WTC11 (cell line): Measurements from ENCODE around the gene ANKRD65. TPM values are rescaled to one million over a fixed set of nuclear protein-coding genes. Genes with fewer than 3 reads are reported as not detected.
A peak's percentile ranks its signal among the peaks of the same experiment; 100 is the strongest.

Source experiments
- ATAC-seq: fragments of 200-7000 bp; cut with Tn5 transposase; 2 replicates; pipeline ENCODE4 v1.10.0; 2021; ENCODE audit warnings: mild to moderate bottlenecking, moderate library complexity
- CTCF ChIA-PET: fragments of 300-600 bp; sonication (Branson Sonifier 250); formaldehyde crosslinking; loops from one replicate; lab custom pipeline; 2021; ENCODE audit warnings: antibody characterized with exemption; lab: Charles Lee
- POLR2A ChIA-PET: fragments of 350-600 bp; sonication (Branson Sonifier 250); formaldehyde crosslinking; loops from one replicate; lab custom pipeline; 2021; ENCODE audit warnings: antibody characterized with exemption; lab: Charles Lee
- DNase-seq: peaks from one replicate; pipeline ENCODE4 v3.0.0; 2021; ENCODE audit warnings: low spot score
- H3K27ac Mint-ChIP-seq: 2 replicates; pipeline ENCODE4 v1.8.0; 2021; ENCODE audit warnings: mixed read lengths
- H3K27me3 Mint-ChIP-seq: 2 replicates; pipeline ENCODE4 v1.8.0; 2021; ENCODE audit warnings: low read depth, mild to moderate bottlenecking, moderate library complexity, mixed read lengths
- H3K36me3 Mint-ChIP-seq: 2 replicates; pipeline ENCODE4 v1.8.0; 2021; ENCODE audit warnings: mixed read lengths
- H3K4me1 Mint-ChIP-seq: 2 replicates; pipeline ENCODE4 v1.8.0; 2022; ENCODE audit warnings: mixed read lengths
- H3K4me3 Mint-ChIP-seq: 2 replicates; pipeline ENCODE4 v1.8.0; 2021; ENCODE audit warnings: mild to moderate bottlenecking, moderate library complexity, mixed read lengths
- H3K9me3 Mint-ChIP-seq: 2 replicates; pipeline ENCODE4 v1.8.0; 2021; ENCODE audit warnings: mixed read lengths
- AR ChIP-seq: fragments of 250-450 bp; sonication (Bioruptor Pico); IDR thresholded peaks from 2 replicates; pipeline ENCODE4 v1.9.0; 2021; ENCODE audit warnings: mild to moderate bottlenecking
- ATF1 ChIP-seq: sonication (generic); formaldehyde crosslinking; IDR thresholded peaks from 2 replicates; pipeline ENCODE4 v1.8.1; 2023; ENCODE audit warnings: mild to moderate bottlenecking, moderate library complexity, missing genetic modification reagents
- CBFB ChIP-seq: sonication (generic); formaldehyde crosslinking; IDR thresholded peaks from 2 replicates; pipeline ENCODE4 v1.8.1; 2022; ENCODE audit warnings: mild to moderate bottlenecking, low read depth, missing genetic modification reagents
- CREM ChIP-seq: sonication (generic); formaldehyde crosslinking; IDR thresholded peaks from 2 replicates; pipeline ENCODE4 v1.8.1; 2022; ENCODE audit warnings: mild to moderate bottlenecking, missing genetic modification reagents, moderate library complexity
- ETV6 ChIP-seq: sonication (generic); formaldehyde crosslinking; IDR thresholded peaks from 2 replicates; pipeline ENCODE4 v1.8.1; 2022; ENCODE audit warnings: mild to moderate bottlenecking, missing genetic modification reagents
- FOXJ3 ChIP-seq: sonication (generic); formaldehyde crosslinking; IDR thresholded peaks from 2 replicates; pipeline ENCODE4 v1.9.0; 2021; ENCODE audit warnings: missing genetic modification reagents, mild to moderate bottlenecking, borderline replicate concordance
- FOXP1 ChIP-seq: sonication (generic); formaldehyde crosslinking; IDR thresholded peaks from 2 replicates; pipeline ENCODE4 v1.8.0; 2022; ENCODE audit warnings: missing genetic modification reagents, mild to moderate bottlenecking, moderate library complexity, borderline replicate concordance
- GTF2I ChIP-seq: fragments of 250-450 bp; sonication (Bioruptor Pico); conservative IDR thresholded peaks from 2 replicates; pipeline ENCODE4 v1.4.0; 2021; ENCODE audit warnings: mild to moderate bottlenecking
- JAZF1 ChIP-seq: fragments of 250-450 bp; sonication (Bioruptor Pico); IDR thresholded peaks from 2 replicates; pipeline ENCODE4 v1.9.0; 2021; ENCODE audit warnings: moderate library complexity, mild to moderate bottlenecking, inconsistent platforms
- KAT7 ChIP-seq: sonication (generic); formaldehyde crosslinking; IDR thresholded peaks from 2 replicates; pipeline ENCODE4 v1.8.1; 2023; ENCODE audit warnings: missing genetic modification reagents, mild to moderate bottlenecking, borderline replicate concordance
- OVOL2 ChIP-seq: fragments of 250-450 bp; sonication (Bioruptor Pico); IDR thresholded peaks from 2 replicates; pipeline ENCODE4 v1.9.0; 2021; ENCODE audit warnings: mild to moderate bottlenecking, borderline replicate concordance
- SMAD4 ChIP-seq: sonication (generic); formaldehyde crosslinking; IDR thresholded peaks from 2 replicates; pipeline ENCODE4 v1.8.0; 2022; ENCODE audit warnings: mild to moderate bottlenecking, missing genetic modification reagents
- SP1 ChIP-seq: sonication (generic); formaldehyde crosslinking; conservative IDR thresholded peaks from 2 replicates; pipeline ENCODE4 v1.8.1; 2022; ENCODE audit warnings: missing genetic modification reagents
- ZNF138 ChIP-seq: sonication (generic); formaldehyde crosslinking; conservative IDR thresholded peaks from 2 replicates; pipeline ENCODE4 v1.8.1; 2022; ENCODE audit warnings: mild to moderate bottlenecking, moderate library complexity, missing genetic modification reagents
- ZNF219 ChIP-seq: sonication (generic); formaldehyde crosslinking; IDR thresholded peaks from 2 replicates; pipeline ENCODE4 v1.8.0; 2023; ENCODE audit warnings: missing genetic modification reagents, mild to moderate bottlenecking, borderline replicate concordance
- ZNF416 ChIP-seq: fragments of 250-450 bp; sonication (Bioruptor Pico); IDR thresholded peaks from 2 replicates; pipeline ENCODE4 v1.9.0; 2021; ENCODE audit warnings: mild to moderate bottlenecking, inconsistent platforms
- ZNF671 ChIP-seq: fragments of 250-450 bp; sonication (Bioruptor Pico); IDR thresholded peaks from 2 replicates; pipeline ENCODE4 v1.8.0; 2021; ENCODE audit warnings: mild to moderate bottlenecking
- total RNA-seq: library from RNA; stranded (reverse); gene quantifications from 3 replicates; pipeline ENCODE4 v1.2.3, GENCODE V29; 2021
- TF ChIP-seq, protein P1 (sequence below): sonication (generic); formaldehyde crosslinking; IDR thresholded peaks from 2 replicates; pipeline ENCODE4 v1.8.1; 2022; ENCODE audit warnings: mild to moderate bottlenecking, moderate library complexity, missing genetic modification reagents
- TF ChIP-seq, protein P2 (sequence below): sonication (generic); formaldehyde crosslinking; IDR thresholded peaks from 2 replicates; pipeline ENCODE4 v1.8.1; 2022; ENCODE audit warnings: mild to moderate bottlenecking, missing genetic modification reagents, moderate library complexity, borderline replicate concordance
- TF ChIP-seq, protein P3 (sequence below): sonication (generic); formaldehyde crosslinking; IDR thresholded peaks from 2 replicates; pipeline ENCODE4 v1.8.0; 2023; ENCODE audit warnings: missing genetic modification reagents
- TF ChIP-seq, protein P4 (sequence below): sonication (generic); formaldehyde crosslinking; IDR thresholded peaks from 2 replicates; pipeline ENCODE4 v1.8.0; 2022; ENCODE audit warnings: mild to moderate bottlenecking, missing genetic modification reagents
- TF ChIP-seq, protein P5 (sequence below): fragments of 250-450 bp; sonication (Bioruptor Pico); IDR thresholded peaks from 2 replicates; pipeline ENCODE4 v1.9.0; 2021; ENCODE audit warnings: mild to moderate bottlenecking, borderline replicate concordance

The ANKRD65 gene
- total RNA-seq, 1 experiment from 2014 or later = 1.9 TPM

- no peak for TF ChIP-seq ZNF671
Measured at GRCh38 chr1:1435911-1436629, 15.0 kb upstream of the ANKRD65 start (continued).

GRCh38 chr1:1435106-1435903 is 14.2 kb upstream of the ANKRD65 start, which contains the start of gene VWA1:
TSS of gene VWA1 (plus strand) at chr1:1435690. CDS start at chr1:1435749, 59 bp downstream.
- Mint-ChIP-seq H3K27ac (peak within 1 kb of the TSS; percentile 84; the same call in 1 of the 2 replicates), H3K9me3 (no peaks in the 10 kb centered on the region), H3K4me1 (peaks cover 22% of the 10 kb centered on the region), H3K36me3 (no peaks in the 10 kb centered on the region), H3K27me3 (peaks cover 6% of the 10 kb centered on the region; the same call in 1 of the 2 replicates), H3K4me3 (peak within 1 kb of the TSS; percentile 71)
- CTCF ChIA-PET = interaction anchor here (1.0 to 2.2 kb wide), 2 partner anchors 20 to 33 kb away, joined by 4 to 12 read pairs; no protein-coding TSS in a partner anchor
- POLR2A ChIA-PET = interaction anchor here (2.5 kb wide), 1 partner anchor 28 kb away, joined by 7 read pairs; no protein-coding TSS in a partner anchor
- peak; percentile 69 for DNase-seq
- ATAC-seq = peak; percentile 41
- TF ChIP-seq KAT7 (CRISPR knock-in tag) = no peak
- no peak for TF ChIP-seq OVOL2 (CRISPR knock-in tag)
- TF ChIP-seq FOXJ3 (CRISPR knock-in tag) = no peak
- no peak for TF ChIP-seq JAZF1 (CRISPR knock-in tag)
- no peak; the same call in 1 of the 2 replicates for TF ChIP-seq ETV6 (CRISPR knock-in tag)
- peak; percentile 96 for TF ChIP-seq SP1
- TF ChIP-seq, protein P1, sequence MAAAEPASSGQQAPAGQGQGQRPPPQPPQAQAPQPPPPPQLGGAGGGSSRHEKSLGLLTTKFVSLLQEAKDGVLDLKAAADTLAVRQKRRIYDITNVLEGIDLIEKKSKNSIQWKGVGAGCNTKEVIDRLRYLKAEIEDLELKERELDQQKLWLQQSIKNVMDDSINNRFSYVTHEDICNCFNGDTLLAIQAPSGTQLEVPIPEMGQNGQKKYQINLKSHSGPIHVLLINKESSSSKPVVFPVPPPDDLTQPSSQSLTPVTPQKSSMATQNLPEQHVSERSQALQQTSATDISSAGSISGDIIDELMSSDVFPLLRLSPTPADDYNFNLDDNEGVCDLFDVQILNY = peak; percentile 45; the same call in 1 of the 2 replicates
- TF ChIP-seq, protein P2, sequence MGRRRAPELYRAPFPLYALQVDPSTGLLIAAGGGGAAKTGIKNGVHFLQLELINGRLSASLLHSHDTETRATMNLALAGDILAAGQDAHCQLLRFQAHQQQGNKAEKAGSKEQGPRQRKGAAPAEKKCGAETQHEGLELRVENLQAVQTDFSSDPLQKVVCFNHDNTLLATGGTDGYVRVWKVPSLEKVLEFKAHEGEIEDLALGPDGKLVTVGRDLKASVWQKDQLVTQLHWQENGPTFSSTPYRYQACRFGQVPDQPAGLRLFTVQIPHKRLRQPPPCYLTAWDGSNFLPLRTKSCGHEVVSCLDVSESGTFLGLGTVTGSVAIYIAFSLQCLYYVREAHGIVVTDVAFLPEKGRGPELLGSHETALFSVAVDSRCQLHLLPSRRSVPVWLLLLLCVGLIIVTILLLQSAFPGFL (CRISPR knock-in tag) = no peak
- TF ChIP-seq AR (CRISPR knock-in tag) = no peak
- no peak for TF ChIP-seq CBFB
- TF ChIP-seq ZNF219 (CRISPR knock-in tag) = no peak
- TF ChIP-seq ZNF138 (CRISPR knock-in tag) = no peak
- no peak for TF ChIP-seq ATF1
- no peak for TF ChIP-seq SMAD4 (CRISPR knock-in tag)
- TF ChIP-seq, protein P3, sequence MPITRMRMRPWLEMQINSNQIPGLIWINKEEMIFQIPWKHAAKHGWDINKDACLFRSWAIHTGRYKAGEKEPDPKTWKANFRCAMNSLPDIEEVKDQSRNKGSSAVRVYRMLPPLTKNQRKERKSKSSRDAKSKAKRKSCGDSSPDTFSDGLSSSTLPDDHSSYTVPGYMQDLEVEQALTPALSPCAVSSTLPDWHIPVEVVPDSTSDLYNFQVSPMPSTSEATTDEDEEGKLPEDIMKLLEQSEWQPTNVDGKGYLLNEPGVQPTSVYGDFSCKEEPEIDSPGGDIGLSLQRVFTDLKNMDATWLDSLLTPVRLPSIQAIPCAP = no peak
- TF ChIP-seq FOXP1 (CRISPR knock-in tag) = peak; percentile 47; the same call in 1 of the 2 replicates
- TF ChIP-seq GTF2I = no peak
- TF ChIP-seq, protein P4, sequence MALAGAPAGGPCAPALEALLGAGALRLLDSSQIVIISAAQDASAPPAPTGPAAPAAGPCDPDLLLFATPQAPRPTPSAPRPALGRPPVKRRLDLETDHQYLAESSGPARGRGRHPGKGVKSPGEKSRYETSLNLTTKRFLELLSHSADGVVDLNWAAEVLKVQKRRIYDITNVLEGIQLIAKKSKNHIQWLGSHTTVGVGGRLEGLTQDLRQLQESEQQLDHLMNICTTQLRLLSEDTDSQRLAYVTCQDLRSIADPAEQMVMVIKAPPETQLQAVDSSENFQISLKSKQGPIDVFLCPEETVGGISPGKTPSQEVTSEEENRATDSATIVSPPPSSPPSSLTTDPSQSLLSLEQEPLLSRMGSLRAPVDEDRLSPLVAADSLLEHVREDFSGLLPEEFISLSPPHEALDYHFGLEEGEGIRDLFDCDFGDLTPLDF (CRISPR knock-in tag) = no peak
- TF ChIP-seq ZNF416 (CRISPR knock-in tag) = 0 out of 2 replicates have a peak, but pooled peaks have one; percentile 58
- TF ChIP-seq CREM (CRISPR knock-in tag) = no peak
- TF ChIP-seq, protein P5, sequence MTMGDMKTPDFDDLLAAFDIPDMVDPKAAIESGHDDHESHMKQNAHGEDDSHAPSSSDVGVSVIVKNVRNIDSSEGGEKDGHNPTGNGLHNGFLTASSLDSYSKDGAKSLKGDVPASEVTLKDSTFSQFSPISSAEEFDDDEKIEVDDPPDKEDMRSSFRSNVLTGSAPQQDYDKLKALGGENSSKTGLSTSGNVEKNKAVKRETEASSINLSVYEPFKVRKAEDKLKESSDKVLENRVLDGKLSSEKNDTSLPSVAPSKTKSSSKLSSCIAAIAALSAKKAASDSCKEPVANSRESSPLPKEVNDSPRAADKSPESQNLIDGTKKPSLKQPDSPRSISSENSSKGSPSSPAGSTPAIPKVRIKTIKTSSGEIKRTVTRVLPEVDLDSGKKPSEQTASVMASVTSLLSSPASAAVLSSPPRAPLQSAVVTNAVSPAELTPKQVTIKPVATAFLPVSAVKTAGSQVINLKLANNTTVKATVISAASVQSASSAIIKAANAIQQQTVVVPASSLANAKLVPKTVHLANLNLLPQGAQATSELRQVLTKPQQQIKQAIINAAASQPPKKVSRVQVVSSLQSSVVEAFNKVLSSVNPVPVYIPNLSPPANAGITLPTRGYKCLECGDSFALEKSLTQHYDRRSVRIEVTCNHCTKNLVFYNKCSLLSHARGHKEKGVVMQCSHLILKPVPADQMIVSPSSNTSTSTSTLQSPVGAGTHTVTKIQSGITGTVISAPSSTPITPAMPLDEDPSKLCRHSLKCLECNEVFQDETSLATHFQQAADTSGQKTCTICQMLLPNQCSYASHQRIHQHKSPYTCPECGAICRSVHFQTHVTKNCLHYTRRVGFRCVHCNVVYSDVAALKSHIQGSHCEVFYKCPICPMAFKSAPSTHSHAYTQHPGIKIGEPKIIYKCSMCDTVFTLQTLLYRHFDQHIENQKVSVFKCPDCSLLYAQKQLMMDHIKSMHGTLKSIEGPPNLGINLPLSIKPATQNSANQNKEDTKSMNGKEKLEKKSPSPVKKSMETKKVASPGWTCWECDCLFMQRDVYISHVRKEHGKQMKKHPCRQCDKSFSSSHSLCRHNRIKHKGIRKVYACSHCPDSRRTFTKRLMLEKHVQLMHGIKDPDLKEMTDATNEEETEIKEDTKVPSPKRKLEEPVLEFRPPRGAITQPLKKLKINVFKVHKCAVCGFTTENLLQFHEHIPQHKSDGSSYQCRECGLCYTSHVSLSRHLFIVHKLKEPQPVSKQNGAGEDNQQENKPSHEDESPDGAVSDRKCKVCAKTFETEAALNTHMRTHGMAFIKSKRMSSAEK (CRISPR knock-in tag) = no peak
